Stomach smooth muscle (tissue), 2 donors: Measurements from ENCODE around the gene SPECC1L.
A peak's percentile ranks its signal among the peaks of the same experiment; 100 is the strongest.
"Not testable (repeated sequence)": the region's sequence is repeated elsewhere in the genome, so short reads cannot be mapped to it uniquely, and the experiment has no call there.

ENCODE experiments used
- H3K27ac ChIP-seq: one replicate; pipeline ENCODE4 v1.7.0; 2013; ENCODE audit warnings: mild to moderate bottlenecking, low read length, inconsistent platforms
- H3K27me3 ChIP-seq, 2 donors: one replicate each; pipeline ENCODE4 v1.7.0; 2013; ENCODE audit warnings: low read length in 2 of 2; ENCODE audit not compliant: insufficient read depth in 2 of 2, control insufficient read depth in 1 of 2
- H3K36me3 ChIP-seq, 2 donors: one replicate each; pipeline ENCODE4 v1.7.0; 2013; ENCODE audit warnings: low read length in 2 of 2; ENCODE audit not compliant: control insufficient read depth in 2 of 2, insufficient read depth in 2 of 2
- H3K4me1 ChIP-seq: one replicate; pipeline ENCODE4 v1.7.0; 2013; ENCODE audit warnings: low read length; ENCODE audit not compliant: control insufficient read depth, insufficient read depth
- H3K4me3 ChIP-seq, 2 donors: one replicate each; pipeline ENCODE4 v1.7.0; 2013; ENCODE audit warnings: low read length in 2 of 2
- H3K9ac ChIP-seq, 2 donors: one replicate each; pipeline ENCODE4 v1.7.0; 2013; ENCODE audit warnings: low read length in 2 of 2, mild to moderate bottlenecking in 1 of 2
- H3K9me3 ChIP-seq, 2 donors: one replicate each; pipeline ENCODE4 v1.7.0; 2013; ENCODE audit warnings: low read length in 2 of 2; ENCODE audit not compliant: control insufficient read depth in 2 of 2
- donor health status: healthy.
- donor health status: Pancreatic carcinoma.

The SPECC1L gene

DNA sequence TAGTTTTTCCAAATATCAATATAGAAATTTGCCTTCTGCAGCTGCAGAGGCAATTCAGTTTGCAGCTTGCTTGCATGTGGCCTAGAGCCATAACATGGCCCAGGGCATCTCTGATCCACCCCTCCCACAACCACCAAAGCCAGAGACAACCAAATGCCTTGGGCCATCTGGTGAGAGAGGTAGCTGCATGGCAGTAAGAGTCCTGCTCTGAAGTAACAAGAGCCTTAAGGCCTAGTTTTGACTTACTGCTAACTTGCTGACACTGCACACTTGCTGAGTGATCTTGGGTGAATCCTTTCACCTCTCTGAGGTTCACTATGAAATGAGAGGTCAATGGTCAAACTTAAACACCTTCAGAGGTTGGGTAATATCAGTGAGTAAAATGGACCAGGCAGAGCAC, 4.9 kb upstream of the SPECC1L start:
- Histone ChIP-seq H3K27ac (no peak overlapping the region), H3K9me3 (no peaks in the 10 kb centered on the region), H3K36me3 (no peaks in the 10 kb centered on the region), H3K4me1 (no peaks in the 10 kb centered on the region), H3K9ac (no peak overlapping the region), H3K4me3 (no peak overlapping the region), H3K27me3 (no peaks in the 10 kb centered on the region)

DNA sequence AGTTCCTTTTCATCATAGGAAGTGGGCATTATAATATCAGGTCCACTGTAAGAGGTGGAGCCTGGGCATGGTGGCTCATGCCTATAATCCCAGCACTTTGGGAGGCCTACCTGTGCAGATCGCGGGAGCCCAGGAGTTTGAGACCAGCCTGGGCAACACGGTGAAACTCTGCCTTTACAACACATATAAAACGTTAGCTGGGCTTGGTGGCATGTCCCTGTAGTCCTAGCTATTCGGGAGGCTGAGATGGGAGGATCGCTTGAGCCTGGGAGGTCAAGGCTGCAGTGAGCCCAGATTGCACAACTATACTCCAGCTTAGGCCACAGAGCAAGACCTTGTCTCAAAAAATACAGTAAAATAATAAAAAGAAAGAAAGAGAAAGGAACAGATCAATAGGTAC, 4.1 kb upstream of the SPECC1L start:
- not testable (repeated sequence) for H3K27ac ChIP-seq, H3K9me3 ChIP-seq, H3K4me1 ChIP-seq, H3K9ac ChIP-seq, H3K4me3 ChIP-seq, H3K27me3 ChIP-seq, H3K36me3 ChIP-seq

DNA sequence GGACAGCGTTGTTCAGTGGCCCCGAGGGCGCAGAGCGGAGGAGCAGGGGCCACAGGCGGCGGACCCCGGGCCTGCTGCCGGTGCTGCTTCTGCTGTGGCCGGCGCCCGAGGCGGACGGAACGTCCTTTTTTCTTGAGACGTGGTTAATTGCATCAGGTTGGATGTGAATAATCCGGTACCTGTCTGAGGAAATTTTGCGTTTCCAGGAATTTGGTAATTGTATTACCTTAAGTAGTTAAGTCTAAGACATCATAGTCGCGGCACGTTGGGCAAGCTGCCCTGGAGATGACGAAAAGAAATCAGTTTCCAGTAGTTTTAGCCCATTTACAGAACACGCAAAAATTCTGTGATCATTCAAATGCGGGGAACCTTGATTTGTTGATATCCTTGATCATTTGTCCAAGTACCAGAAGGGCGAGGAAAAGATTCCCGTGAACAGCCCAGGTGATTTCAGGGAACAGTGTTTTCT, 789 bp downstream of the SPECC1L start:
- Histone ChIP-seq H3K4me3 (peak overlapping the region; percentile 65 to 94), H3K9ac (peak overlapping the region; percentile 86 to 89), H3K9me3 (no peaks in the 10 kb centered on the region), H3K36me3 (no peaks in the 10 kb centered on the region), H3K4me1 (peaks cover 22% of the 10 kb centered on the region), H3K27me3 (no peaks in the 10 kb centered on the region), H3K27ac (peak overlapping the region; percentile 91)

DNA sequence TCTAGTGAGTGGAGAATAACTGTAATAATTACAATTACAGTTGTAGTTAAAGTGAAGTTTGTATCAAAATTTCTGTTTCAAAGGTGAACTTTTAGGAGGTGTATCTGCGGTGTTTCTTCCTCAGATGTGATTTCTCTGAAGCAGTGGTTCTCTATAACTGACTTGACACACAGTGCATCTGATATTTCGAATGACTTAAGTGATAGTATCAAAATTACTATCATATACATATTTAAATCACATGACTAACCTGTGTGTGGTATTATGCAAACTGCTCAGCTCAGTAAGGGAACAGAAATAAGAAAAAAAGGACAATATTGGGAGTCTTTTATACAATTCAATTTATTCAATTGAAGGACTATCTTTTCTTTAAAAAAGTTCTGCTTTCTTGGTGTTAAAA, 2.4 kb downstream of the SPECC1L start:
- not testable (repeated sequence) for H3K27me3 ChIP-seq, H3K9ac ChIP-seq, H3K27ac ChIP-seq, H3K36me3 ChIP-seq, H3K9me3 ChIP-seq, H3K4me3 ChIP-seq
- H3K4me1 ChIP-seq: peaks cover 22% of the 10 kb centered on the region

DNA sequence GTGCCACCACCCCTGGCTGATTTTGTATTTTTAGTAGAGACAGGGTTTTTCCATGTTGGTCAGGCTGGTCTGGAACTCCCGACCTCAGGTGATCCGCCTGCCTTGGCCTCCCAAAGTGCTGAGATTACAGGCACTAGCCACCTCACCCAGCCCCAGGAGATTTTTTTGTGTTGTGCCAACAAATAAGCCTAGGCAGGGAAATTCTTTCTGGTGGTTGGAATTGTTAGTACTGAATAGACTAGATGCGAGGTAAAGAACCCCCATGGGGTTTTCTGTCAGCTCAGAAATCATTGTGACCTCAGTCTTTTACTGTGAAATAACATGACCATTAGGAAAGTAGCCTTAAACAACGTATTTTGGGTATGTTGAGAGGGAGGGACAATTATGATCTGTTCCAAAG, 3.3 kb downstream of the SPECC1L start:
- Histone ChIP-seq H3K9ac (peak overlapping the region in 1 of 2 donors; percentile 9), H3K4me1 (peaks cover 22% of the 10 kb centered on the region)
- H3K4me3 ChIP-seq, H3K36me3 ChIP-seq, H3K27ac ChIP-seq, H3K27me3 ChIP-seq, H3K9me3 ChIP-seq: not testable (repeated sequence)

DNA sequence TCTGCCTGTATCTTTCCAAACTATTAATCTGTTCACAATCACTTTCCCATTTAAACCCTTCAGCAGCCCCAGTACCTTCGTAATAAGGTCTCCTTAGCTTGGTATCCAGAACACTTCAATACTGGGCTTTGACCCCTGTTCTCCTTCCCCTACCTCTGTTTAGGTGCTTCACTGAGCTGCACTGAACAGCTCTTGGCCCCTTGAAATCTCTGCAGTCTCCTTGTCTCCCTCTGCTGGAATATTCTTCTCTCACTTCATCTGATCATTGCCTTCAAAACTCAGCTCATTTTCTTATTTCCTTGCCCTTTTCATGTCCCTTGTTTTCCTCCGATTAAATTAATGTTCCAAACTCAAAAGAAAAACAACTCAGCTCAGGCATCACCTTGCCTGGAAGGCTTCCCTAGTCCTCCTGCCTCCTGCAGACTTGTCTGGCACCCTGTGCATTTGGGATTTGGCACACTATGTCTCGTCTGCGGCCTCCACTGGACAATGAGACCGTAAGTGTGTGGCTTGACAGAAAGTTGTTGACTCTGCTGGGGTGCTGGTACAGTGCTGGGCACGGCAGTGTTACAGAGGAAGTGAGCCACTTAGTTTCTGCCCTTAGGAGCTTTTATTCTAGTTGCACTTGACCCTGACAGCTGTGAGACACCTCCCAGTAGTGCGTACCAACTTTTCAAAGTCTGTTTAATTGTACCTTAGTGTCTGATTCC, 4.2 kb downstream of the SPECC1L start:
- not testable (repeated sequence) for H3K9ac ChIP-seq, H3K4me3 ChIP-seq, H3K27me3 ChIP-seq, H3K27ac ChIP-seq, H3K9me3 ChIP-seq, H3K36me3 ChIP-seq
- peaks cover 22% of the 10 kb centered on the region for H3K4me1 ChIP-seq

DNA sequence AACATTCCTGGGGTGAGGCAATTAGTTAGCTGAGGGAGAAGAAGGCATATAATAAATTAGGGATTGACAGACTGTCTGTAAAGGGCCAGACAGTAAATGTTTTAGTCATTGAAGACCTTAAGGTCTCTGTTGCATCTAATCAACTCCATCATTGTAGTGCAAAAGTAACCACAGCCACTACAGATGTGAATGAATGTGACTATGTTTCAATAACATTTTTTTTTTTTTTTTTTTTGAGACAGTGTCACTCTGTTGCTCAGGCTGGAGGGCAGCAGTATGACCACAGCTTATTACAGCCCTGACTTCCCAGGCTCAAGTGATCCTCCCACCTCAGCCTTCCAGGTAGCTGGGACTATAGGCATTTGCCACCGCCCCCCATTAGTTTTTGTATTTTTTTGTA, 9.7 kb downstream of the SPECC1L start:
- not testable (repeated sequence) for H3K9ac ChIP-seq, H3K27ac ChIP-seq

DNA sequence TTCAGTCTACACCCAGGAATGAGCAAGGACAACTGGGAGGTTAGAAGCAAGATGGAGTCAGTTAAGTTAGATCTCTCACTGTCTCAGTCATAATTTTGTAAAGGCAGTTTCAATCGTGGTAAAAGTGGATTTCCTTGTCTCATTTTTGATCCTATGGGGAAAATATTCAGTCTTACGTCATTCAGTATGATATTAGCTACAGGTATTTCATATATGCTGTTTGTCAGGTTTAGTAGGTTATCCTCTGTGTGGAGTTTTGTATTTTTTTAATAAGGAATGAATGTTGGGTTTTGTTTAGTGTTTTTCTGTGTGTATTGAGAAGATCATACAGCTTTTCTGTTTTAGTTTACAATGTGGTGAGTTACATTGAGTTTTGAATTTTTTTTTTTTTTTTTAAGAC, 11.8 kb downstream of the SPECC1L start:
- Histone ChIP-seq H3K27me3 (no peaks in the 10 kb centered on the region), H3K9ac (no peak overlapping the region), H3K36me3 (no peaks in the 10 kb centered on the region), H3K4me3 (no peak overlapping the region), H3K27ac (no peak overlapping the region), H3K9me3 (no peaks in the 10 kb centered on the region), H3K4me1 (peaks cover 5% of the 10 kb centered on the region)

More for the DNA sequence above, 9.7 kb downstream of the SPECC1L start:
- not testable (repeated sequence) for H3K4me3 ChIP-seq, H3K4me1 ChIP-seq, H3K9me3 ChIP-seq, H3K36me3 ChIP-seq, H3K27me3 ChIP-seq

DNA sequence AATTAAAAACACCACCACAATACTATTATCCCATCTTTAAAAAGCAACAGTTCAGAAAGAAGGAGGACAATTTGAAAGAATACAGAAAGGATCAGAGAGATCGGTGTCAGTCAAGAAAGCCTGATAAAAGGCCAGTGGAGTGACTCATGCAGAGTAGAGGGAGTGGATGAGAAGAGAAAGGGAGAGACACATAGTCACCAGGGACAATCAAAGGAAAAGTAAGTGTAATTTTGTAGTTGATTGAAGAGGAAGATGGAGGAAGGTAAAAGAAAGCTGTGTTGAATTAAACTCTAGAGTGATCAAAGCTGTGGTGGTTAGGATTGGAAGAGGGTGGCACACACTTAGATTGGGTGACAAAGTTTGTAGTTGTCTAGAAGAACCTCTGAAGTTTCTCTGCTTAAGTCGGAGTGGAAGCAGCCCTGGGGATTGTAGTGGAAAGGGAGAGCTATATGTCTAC, 14.1 kb downstream of the SPECC1L start:
- peaks cover 9% of the 10 kb centered on the region for H3K4me1 ChIP-seq
- no peaks in the 10 kb centered on the region for H3K9me3 ChIP-seq
- H3K36me3 ChIP-seq: no peaks in the 10 kb centered on the region
- H3K4me3 ChIP-seq: no peak overlapping the region
- H3K27me3 ChIP-seq: no peaks in the 10 kb centered on the region
- no peak overlapping the region for H3K27ac ChIP-seq
- no peak overlapping the region for H3K9ac ChIP-seq

DNA sequence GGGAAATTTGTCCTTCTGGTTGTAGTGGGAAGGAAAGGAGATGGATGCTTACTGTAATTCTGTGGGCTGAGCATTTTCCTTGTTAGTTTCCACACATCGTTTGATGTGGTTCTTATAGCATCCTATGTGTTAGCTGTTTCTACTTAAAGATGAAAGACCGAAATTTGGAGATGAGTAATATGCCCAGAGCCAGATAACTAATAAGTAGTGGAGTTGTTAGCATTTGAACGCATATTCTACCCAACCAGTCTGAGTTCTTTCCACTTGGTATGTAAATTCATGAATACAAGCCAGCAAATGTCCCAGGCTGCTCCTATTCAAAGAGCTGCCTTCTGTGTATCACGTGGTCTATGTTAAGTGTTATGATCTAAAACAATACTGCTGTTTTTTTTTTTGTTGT, 14.6 kb downstream of the SPECC1L start:
- Histone ChIP-seq H3K36me3 (no peaks in the 10 kb centered on the region), H3K27me3 (no peaks in the 10 kb centered on the region), H3K4me1 (peaks cover 14% of the 10 kb centered on the region), H3K27ac (no peak overlapping the region), H3K9ac (no peak overlapping the region), H3K4me3 (no peak overlapping the region), H3K9me3 (no peaks in the 10 kb centered on the region)

DNA sequence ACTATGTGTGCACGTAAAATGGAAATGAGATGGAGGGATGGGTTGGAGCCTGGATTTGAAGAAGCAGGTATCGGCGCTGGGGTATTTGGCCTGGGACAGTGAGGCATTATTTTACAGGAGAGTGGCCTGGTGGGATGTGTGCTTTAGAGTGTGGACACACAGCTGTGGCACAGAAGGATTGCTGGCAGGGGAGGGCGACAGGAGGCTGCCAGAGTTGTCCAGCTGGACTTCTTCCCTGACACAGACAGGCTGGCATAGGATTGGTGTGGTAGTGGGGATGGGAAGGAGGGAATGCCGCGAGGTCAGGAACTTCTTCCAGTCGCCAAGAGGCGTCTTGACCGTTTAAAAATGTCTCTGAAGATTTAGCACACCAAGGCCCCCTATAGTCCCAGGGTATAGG, 16.6 kb downstream of the SPECC1L start:
- peaks cover 19% of the 10 kb centered on the region for H3K4me1 ChIP-seq
- H3K9me3 ChIP-seq, H3K36me3 ChIP-seq, H3K27me3 ChIP-seq, H3K9ac ChIP-seq, H3K4me3 ChIP-seq, H3K27ac ChIP-seq: not testable (repeated sequence)
